K562 (cell line): ENCODE results near the gene GTPBP2. TPM values are rescaled to one million over a fixed set of nuclear protein-coding genes. Genes with fewer than 3 reads are reported as not detected.

Experiments used
- BRD9 ChIP-seq: fragments of 450-650 bp; IDR thresholded peaks from 2 replicates; pipeline ENCODE4 v1.6.1; 2018; ENCODE audit warnings: low read depth; ENCODE audit not compliant: partially characterized antibody
- EZH2 ChIP-seq: IDR thresholded peaks from 2 replicates; pipeline ENCODE4 v1.6.1; 2012; ENCODE audit warnings: low read depth, mild to moderate bottlenecking, inconsistent platforms, low read length, borderline replicate concordance
- MAFF ChIP-seq: IDR thresholded peaks from 2 replicates; pipeline ENCODE4 v1.6.1; 2012; ENCODE audit warnings: low read length, improper control_type of control experiment
- MXI1 ChIP-seq: IDR thresholded peaks from 2 replicates; pipeline ENCODE4 v1.6.1; 2011; ENCODE audit warnings: low read depth, mild to moderate bottlenecking, improper control_type of control experiment, low read length
- NCOA6 ChIP-seq: fragments of 450-650 bp; IDR thresholded peaks from 2 replicates; pipeline ENCODE4 v1.6.1; 2017; ENCODE audit warnings: mild to moderate bottlenecking
- NFIC ChIP-seq: fragments of 450-650 bp; IDR thresholded peaks from 2 replicates; pipeline ENCODE4 v1.6.1; 2017; ENCODE audit warnings: mild to moderate bottlenecking, inconsistent platforms
- RBM14 ChIP-seq: fragments of 200-400 bp; formaldehyde crosslinking; IDR thresholded peaks from 2 replicates; pipeline ENCODE4 v1.6.1; 2018; ENCODE audit warnings: low read depth, mild to moderate bottlenecking, low read length, moderate library complexity, borderline replicate concordance; ENCODE audit not compliant: insufficient read depth
- SMAD2 ChIP-seq: fragments of 150-350 bp; IDR thresholded peaks from 2 replicates; pipeline ENCODE4 v1.6.1; 2014; ENCODE audit warnings: low read depth, mild to moderate bottlenecking, low read length
- XRCC5 ChIP-seq: fragments of 200-400 bp; formaldehyde crosslinking; IDR thresholded peaks from 2 replicates; pipeline ENCODE4 v1.6.1; 2017; ENCODE audit warnings: low read depth, mild to moderate bottlenecking, low read length
- ZNF584 ChIP-seq: fragments of 200-800 bp; sonication (Bioruptor generic); IDR thresholded peaks from 2 replicates; pipeline ENCODE4 v1.6.1; 2016; ENCODE audit warnings: low read depth, mild to moderate bottlenecking, missing genetic modification characterization, missing compliant biosample characterization
- ZNF780A ChIP-seq: fragments of 250-450 bp; sonication (Bioruptor Pico); IDR thresholded peaks from 2 replicates; pipeline ENCODE4 v1.5.0; 2021; ENCODE audit warnings: mild to moderate bottlenecking
- polyA plus RNA-seq, 8 experiments: library from polyadenylated mRNA; depleted of rRNA in 4 of 8; stranded (reverse) in 5 of 8; unstranded in 3 of 8; fragments of >200 nt; fragmentation: Nextera tagmentation in 2 of 8; fragmentation: Illumina TruSeq in 1 of 8; extraction: Ambion mirVana in 2 of 8; extraction: Trizol in 1 of 8; gene quantifications; 2 replicates each; pipeline versions ENCODE4 v1.2.1 to v1.2.3, GENCODE V29; 2011 to 2014; ENCODE audit warnings: inconsistent platforms in 1 of 8, missing spikeins in 1 of 8
- total RNA-seq, 7 experiments: library from RNA; depleted of rRNA in 6 of 7; stranded (reverse); fragments of >200 nt in 6 of 7; fragmentation: Illumina TruSeq in 2 of 7; extraction: Trizol in 2 of 7; gene quantifications; 2 replicates each; pipeline versions ENCODE4 v1.2.1 to v1.2.3, GENCODE V29; 2011 to 2021; ENCODE audit warnings: low replicate concordance in 1 of 7
- TF ChIP-seq, protein P1 (sequence below), 3 experiments: IDR thresholded peaks in 2 of 3; conservative IDR thresholded peaks in 1 of 3; 2 replicates each; pipeline ENCODE4 v1.5.1; 2011 to 2012; ENCODE audit warnings: low read length in 3 of 3, mild to moderate bottlenecking in 3 of 3, control low read depth in 2 of 3, improper control_type of control experiment in 1 of 3, inconsistent platforms in 1 of 3, low read depth in 1 of 3, mixed read lengths in 1 of 3, moderate library complexity in 1 of 3; ENCODE audit not compliant: insufficient read depth in 2 of 3
- TF ChIP-seq, protein P2 (sequence below): sonication (generic); formaldehyde crosslinking; IDR thresholded peaks from 2 replicates; pipeline ENCODE4 v1.8.1; 2022; ENCODE audit warnings: missing genetic modification reagents
- TF ChIP-seq, protein P3 (sequence below), 2 experiments: fragments of 250-450 bp in 1 of 2; fragments of 450-650 bp in 1 of 2; sonication (Bioruptor Pico) in 1 of 2; IDR thresholded peaks; 2 replicates each; pipeline versions ENCODE4 v1.6.1 to v1.8.0; 2016 to 2021; ENCODE audit warnings: mild to moderate bottlenecking in 2 of 2, moderate library complexity in 2 of 2, missing compliant biosample characterization in 1 of 2, missing genetic modification characterization in 1 of 2

The GTPBP2 gene
- total and polyA plus RNA-seq, 9 of the 15 experiments (the other 6 are each of a cell fraction or from before 2014, with no cell fraction given): 48.4 to 196 (median 111) TPM

DNA sequence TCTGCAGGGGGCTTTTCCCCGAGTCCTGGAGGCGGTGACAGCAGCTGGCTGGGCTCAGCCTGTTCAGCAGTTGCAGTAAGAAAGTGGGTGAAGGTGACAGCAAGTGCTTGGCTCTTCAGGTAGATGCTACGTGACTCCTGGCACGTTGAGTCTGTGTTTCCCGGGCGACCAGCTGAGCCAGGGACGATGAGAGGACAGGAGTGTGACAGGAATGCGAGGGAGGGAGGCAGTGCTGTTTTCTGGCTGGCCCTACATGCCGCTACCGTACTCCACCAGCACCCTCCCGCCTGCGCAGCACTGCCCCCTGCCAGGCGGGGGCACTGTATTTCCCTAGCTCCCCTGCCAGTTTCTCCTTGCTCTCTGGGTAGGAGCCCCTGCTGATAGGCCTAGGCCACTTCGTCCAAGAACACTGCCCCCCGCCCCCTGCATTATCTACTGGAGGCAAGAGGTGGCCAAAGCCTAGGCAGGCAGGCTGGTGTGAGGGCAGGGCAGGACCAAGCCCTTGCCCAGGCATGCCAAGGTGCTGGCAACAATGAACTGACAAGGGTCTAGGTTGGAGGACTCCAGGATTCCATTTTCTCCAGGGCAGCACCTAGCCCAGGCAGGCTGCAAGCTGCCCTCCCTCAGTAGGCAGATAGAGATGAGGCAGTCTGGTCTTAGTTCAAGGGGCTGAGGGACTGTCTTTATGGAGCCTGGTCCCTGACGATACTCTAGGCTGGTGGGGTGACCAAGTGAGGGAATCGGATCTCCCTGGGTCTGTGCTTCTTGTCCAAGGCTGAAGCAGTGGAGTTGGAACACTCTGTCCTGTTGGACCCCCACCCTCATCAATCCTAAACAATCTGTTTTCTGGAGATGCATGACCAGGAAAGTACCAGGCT, 39.3 kb upstream of the GTPBP2 start (continued):
- TF ChIP-seq, protein P1, sequence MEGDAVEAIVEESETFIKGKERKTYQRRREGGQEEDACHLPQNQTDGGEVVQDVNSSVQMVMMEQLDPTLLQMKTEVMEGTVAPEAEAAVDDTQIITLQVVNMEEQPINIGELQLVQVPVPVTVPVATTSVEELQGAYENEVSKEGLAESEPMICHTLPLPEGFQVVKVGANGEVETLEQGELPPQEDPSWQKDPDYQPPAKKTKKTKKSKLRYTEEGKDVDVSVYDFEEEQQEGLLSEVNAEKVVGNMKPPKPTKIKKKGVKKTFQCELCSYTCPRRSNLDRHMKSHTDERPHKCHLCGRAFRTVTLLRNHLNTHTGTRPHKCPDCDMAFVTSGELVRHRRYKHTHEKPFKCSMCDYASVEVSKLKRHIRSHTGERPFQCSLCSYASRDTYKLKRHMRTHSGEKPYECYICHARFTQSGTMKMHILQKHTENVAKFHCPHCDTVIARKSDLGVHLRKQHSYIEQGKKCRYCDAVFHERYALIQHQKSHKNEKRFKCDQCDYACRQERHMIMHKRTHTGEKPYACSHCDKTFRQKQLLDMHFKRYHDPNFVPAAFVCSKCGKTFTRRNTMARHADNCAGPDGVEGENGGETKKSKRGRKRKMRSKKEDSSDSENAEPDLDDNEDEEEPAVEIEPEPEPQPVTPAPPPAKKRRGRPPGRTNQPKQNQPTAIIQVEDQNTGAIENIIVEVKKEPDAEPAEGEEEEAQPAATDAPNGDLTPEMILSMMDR (IDR thresholded peaks at IDR 0.05 in 2 of 3, conservative IDR thresholded peaks at IDR 0.05 in 1 of 3; ENCODE audit: insufficient read depth in 2 of 3, low read depth in 1 of 3, low read length in 3 of 3): peak; percentile 76 to 80 (median 78)
- TF ChIP-seq, protein P2, sequence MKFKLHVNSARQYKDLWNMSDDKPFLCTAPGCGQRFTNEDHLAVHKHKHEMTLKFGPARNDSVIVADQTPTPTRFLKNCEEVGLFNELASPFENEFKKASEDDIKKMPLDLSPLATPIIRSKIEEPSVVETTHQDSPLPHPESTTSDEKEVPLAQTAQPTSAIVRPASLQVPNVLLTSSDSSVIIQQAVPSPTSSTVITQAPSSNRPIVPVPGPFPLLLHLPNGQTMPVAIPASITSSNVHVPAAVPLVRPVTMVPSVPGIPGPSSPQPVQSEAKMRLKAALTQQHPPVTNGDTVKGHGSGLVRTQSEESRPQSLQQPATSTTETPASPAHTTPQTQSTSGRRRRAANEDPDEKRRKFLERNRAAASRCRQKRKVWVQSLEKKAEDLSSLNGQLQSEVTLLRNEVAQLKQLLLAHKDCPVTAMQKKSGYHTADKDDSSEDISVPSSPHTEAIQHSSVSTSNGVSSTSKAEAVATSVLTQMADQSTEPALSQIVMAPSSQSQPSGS (CRISPR knock-in tag): no peak
- TF ChIP-seq EZH2 (no peak), SMAD2 (no peak), ZNF584 (CRISPR knock-in tag) (no peak), ZNF780A (peak; percentile 77; the same call in 1 of the 2 replicates), NFIC (peak; percentile 31; the same call in 1 of the 2 replicates), RBM14 (no peak), BRD9 (no peak), MAFF (no peak), XRCC5 (0 out of 2 replicates have a peak, but pooled peaks have one; percentile 39), MXI1 (no peak), NCOA6 (no peak)
- TF ChIP-seq, protein P3, sequence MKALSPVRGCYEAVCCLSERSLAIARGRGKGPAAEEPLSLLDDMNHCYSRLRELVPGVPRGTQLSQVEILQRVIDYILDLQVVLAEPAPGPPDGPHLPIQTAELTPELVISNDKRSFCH (CRISPR knock-in tag; IDR thresholded peaks at IDR 0.05): no peak
- TF ChIP-seq, protein P3 (tag; IDR thresholded peaks at IDR 0.05): no peak
